ENCODE data around the gene IGF1. TPM values are rescaled to one million over a fixed set of nuclear protein-coding genes. Genes with fewer than 3 reads are reported as not detected.
A peak's percentile ranks its signal among the peaks of the same experiment; 100 is the strongest.

The IGF1 gene
- total and polyA plus RNA-seq, 9 of the 15 experiments (the other 6 are each of a cell fraction or from before 2014, with no cell fraction given) = 3.7 to 13.9 (median 4.5) TPM

DNA sequence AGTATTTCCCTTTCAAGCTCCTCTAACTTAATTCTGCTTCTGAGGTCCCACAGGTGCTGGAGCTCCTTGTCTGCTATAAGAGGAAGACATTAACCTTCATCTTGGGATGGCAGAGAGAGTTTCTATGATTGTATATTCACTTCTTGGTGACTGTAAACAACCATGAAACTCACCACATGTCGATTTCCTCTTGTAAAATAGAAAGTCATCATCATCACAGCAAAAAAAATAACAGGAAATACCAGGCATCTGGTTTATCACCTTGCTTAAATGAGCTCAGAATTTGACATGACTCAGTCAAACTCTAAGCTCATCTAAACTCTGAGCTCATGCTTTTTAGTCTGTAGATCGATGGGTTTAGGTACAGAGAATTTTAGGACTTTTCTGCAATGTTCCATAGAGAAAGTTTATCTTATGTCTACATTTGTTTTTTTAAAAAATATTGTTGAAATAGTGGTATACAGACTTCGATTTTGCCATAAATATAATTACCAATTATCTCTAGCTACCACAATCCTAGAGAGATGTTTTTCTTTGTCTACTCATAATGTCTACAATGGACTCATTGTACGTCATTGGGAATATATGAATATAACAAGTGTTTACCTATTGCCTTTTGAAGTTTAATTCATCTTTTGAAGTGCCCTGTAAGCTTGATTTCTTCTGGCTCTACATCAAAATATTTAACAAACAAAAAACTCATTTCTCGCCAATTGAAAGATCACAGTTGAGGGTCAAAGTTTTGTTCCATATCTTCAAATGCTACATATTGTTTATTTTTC, 58.4 kb downstream of the IGF1 start (continued):
- TF ChIP-seq E2F3 (CRISPR knock-in tag; IDR thresholded peaks at IDR 0.05) = no peak
- TF ChIP-seq, protein P1, sequence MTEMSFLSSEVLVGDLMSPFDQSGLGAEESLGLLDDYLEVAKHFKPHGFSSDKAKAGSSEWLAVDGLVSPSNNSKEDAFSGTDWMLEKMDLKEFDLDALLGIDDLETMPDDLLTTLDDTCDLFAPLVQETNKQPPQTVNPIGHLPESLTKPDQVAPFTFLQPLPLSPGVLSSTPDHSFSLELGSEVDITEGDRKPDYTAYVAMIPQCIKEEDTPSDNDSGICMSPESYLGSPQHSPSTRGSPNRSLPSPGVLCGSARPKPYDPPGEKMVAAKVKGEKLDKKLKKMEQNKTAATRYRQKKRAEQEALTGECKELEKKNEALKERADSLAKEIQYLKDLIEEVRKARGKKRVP (CRISPR knock-in tag; IDR thresholded peaks at IDR 0.05) = no peak
- no peak for TF ChIP-seq ZNF79 (CRISPR knock-in tag; IDR thresholded peaks at IDR 0.05; ENCODE audit: low read depth)
- TF ChIP-seq, protein P2, sequence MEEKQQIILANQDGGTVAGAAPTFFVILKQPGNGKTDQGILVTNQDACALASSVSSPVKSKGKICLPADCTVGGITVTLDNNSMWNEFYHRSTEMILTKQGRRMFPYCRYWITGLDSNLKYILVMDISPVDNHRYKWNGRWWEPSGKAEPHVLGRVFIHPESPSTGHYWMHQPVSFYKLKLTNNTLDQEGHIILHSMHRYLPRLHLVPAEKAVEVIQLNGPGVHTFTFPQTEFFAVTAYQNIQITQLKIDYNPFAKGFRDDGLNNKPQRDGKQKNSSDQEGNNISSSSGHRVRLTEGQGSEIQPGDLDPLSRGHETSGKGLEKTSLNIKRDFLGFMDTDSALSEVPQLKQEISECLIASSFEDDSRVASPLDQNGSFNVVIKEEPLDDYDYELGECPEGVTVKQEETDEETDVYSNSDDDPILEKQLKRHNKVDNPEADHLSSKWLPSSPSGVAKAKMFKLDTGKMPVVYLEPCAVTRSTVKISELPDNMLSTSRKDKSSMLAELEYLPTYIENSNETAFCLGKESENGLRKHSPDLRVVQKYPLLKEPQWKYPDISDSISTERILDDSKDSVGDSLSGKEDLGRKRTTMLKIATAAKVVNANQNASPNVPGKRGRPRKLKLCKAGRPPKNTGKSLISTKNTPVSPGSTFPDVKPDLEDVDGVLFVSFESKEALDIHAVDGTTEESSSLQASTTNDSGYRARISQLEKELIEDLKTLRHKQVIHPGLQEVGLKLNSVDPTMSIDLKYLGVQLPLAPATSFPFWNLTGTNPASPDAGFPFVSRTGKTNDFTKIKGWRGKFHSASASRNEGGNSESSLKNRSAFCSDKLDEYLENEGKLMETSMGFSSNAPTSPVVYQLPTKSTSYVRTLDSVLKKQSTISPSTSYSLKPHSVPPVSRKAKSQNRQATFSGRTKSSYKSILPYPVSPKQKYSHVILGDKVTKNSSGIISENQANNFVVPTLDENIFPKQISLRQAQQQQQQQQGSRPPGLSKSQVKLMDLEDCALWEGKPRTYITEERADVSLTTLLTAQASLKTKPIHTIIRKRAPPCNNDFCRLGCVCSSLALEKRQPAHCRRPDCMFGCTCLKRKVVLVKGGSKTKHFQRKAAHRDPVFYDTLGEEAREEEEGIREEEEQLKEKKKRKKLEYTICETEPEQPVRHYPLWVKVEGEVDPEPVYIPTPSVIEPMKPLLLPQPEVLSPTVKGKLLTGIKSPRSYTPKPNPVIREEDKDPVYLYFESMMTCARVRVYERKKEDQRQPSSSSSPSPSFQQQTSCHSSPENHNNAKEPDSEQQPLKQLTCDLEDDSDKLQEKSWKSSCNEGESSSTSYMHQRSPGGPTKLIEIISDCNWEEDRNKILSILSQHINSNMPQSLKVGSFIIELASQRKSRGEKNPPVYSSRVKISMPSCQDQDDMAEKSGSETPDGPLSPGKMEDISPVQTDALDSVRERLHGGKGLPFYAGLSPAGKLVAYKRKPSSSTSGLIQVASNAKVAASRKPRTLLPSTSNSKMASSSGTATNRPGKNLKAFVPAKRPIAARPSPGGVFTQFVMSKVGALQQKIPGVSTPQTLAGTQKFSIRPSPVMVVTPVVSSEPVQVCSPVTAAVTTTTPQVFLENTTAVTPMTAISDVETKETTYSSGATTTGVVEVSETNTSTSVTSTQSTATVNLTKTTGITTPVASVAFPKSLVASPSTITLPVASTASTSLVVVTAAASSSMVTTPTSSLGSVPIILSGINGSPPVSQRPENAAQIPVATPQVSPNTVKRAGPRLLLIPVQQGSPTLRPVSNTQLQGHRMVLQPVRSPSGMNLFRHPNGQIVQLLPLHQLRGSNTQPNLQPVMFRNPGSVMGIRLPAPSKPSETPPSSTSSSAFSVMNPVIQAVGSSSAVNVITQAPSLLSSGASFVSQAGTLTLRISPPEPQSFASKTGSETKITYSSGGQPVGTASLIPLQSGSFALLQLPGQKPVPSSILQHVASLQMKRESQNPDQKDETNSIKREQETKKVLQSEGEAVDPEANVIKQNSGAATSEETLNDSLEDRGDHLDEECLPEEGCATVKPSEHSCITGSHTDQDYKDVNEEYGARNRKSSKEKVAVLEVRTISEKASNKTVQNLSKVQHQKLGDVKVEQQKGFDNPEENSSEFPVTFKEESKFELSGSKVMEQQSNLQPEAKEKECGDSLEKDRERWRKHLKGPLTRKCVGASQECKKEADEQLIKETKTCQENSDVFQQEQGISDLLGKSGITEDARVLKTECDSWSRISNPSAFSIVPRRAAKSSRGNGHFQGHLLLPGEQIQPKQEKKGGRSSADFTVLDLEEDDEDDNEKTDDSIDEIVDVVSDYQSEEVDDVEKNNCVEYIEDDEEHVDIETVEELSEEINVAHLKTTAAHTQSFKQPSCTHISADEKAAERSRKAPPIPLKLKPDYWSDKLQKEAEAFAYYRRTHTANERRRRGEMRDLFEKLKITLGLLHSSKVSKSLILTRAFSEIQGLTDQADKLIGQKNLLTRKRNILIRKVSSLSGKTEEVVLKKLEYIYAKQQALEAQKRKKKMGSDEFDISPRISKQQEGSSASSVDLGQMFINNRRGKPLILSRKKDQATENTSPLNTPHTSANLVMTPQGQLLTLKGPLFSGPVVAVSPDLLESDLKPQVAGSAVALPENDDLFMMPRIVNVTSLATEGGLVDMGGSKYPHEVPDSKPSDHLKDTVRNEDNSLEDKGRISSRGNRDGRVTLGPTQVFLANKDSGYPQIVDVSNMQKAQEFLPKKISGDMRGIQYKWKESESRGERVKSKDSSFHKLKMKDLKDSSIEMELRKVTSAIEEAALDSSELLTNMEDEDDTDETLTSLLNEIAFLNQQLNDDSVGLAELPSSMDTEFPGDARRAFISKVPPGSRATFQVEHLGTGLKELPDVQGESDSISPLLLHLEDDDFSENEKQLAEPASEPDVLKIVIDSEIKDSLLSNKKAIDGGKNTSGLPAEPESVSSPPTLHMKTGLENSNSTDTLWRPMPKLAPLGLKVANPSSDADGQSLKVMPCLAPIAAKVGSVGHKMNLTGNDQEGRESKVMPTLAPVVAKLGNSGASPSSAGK (IDR thresholded peaks at IDR 0.05) = peak; percentile 19; the same call in 1 of the 2 replicates
- TF ChIP-seq EZH2 (IDR thresholded peaks at IDR 0.05; ENCODE audit: borderline replicate concordance, low read depth, low read length) = no peak
- TF ChIP-seq, protein P3, sequence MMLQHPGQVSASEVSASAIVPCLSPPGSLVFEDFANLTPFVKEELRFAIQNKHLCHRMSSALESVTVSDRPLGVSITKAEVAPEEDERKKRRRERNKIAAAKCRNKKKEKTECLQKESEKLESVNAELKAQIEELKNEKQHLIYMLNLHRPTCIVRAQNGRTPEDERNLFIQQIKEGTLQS (IDR thresholded peaks at IDR 0.05) = peak; percentile 66
- TF ChIP-seq, protein P3 (CRISPR knock-in tag; conservative IDR thresholded peaks at IDR 0.05) = no peak
- TF ChIP-seq ZNF175 (CRISPR knock-in tag; IDR thresholded peaks at IDR 0.05; ENCODE audit: low read depth) = no peak
- TF ChIP-seq, protein P4, sequence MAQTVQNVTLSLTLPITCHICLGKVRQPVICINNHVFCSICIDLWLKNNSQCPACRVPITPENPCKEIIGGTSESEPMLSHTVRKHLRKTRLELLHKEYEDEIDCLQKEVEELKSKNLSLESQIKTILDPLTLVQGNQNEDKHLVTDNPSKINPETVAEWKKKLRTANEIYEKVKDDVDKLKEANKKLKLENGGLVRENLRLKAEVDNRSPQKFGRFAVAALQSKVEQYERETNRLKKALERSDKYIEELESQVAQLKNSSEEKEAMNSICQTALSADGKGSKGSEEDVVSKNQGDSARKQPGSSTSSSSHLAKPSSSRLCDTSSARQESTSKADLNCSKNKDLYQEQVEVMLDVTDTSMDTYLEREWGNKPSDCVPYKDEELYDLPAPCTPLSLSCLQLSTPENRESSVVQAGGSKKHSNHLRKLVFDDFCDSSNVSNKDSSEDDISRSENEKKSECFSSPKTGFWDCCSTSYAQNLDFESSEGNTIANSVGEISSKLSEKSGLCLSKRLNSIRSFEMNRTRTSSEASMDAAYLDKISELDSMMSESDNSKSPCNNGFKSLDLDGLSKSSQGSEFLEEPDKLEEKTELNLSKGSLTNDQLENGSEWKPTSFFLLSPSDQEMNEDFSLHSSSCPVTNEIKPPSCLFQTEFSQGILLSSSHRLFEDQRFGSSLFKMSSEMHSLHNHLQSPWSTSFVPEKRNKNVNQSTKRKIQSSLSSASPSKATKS (CRISPR knock-in tag; IDR thresholded peaks at IDR 0.05) = no peak

All from K562 (cell line).